GM12878 (cell line): ENCODE data around the gene P3H3. TPM values are rescaled to one million over a fixed set of nuclear protein-coding genes. Genes with fewer than 3 reads are reported as not detected.

Source experiments
- ATAC-seq: fragments of 200-7000 bp; cut with Tn5 transposase; 3 replicates; pipeline ENCODE4 v1.9.1; 2020; ENCODE audit warnings: mild to moderate bottlenecking, moderate library complexity
- BruUV-seq: library from RNA; stranded (reverse); fragments of 400-500 nt; replicated peaks from 2 replicates; lab custom pipeline; 2021; lab: Mats Ljungman, UMichigan
- CTCF ChIA-PET: fragments of 300-600 bp; sonication (Branson Sonifier 250); formaldehyde crosslinking; extraction: SDS; loops from one replicate; lab custom pipeline; 2021; ENCODE audit warnings: inconsistent platforms; lab: Yijun Ruan, JAX
- POLR2A ChIA-PET: fragments of 350-600 bp; formaldehyde crosslinking; extraction: SDS; loops from one replicate; lab custom pipeline; 2021; ENCODE audit warnings: inconsistent platforms; lab: Charles Lee
- RAD21 ChIA-PET: fragments of 300-600 bp; sonication (Branson Sonifier 250); formaldehyde crosslinking; loops from one replicate; lab custom pipeline; 2023; ENCODE audit warnings: antibody characterized with exemption; ENCODE audit not compliant: unreplicated experiment; lab: Charles Lee
- SMC1A ChIA-PET: fragments of 300-600 bp; sonication (Branson Sonifier 250); formaldehyde crosslinking; loops from one replicate; lab custom pipeline; 2023; ENCODE audit not compliant: unreplicated experiment, uncharacterized antibody; lab: Charles Lee
- DNase-seq: peaks from one replicate; pipeline ENCODE4 v3.0.0-alpha.2; 2011; ENCODE audit warnings: low read depth, low spot score
- FAIRE-seq: peaks from 3 replicates; lab custom pipeline; 2011; peaks lifted over from hg19 to GRCh38; lab: Jason Lieb, UNC
- H2AFZ ChIP-seq: 2 replicates; pipeline ENCODE4 v1.6.0; 2011; ENCODE audit warnings: low read depth, low read length, control low read depth; ENCODE audit not compliant: control insufficient read depth
- H3K27ac ChIP-seq: 2 replicates; pipeline ENCODE4 v1.5.1; 2011; ENCODE audit warnings: control low read depth; ENCODE audit not compliant: control insufficient read depth, insufficient read depth
- H3K27me3 ChIP-seq, 2 experiments: replicated peaks in 1 of 2; 2 replicates each; pipeline versions ENCODE4 v1.6.0 to v1.6.1; 2011; ENCODE audit warnings: low read length in 1 of 2; ENCODE audit not compliant: control insufficient read depth in 2 of 2, insufficient read depth in 2 of 2
- H3K36me3 ChIP-seq, 2 experiments: 2 replicates each; pipeline ENCODE4 v1.5.1; 2011; ENCODE audit warnings: low read length in 1 of 2; ENCODE audit not compliant: control insufficient read depth in 2 of 2, insufficient read depth in 2 of 2
- H3K4me1 ChIP-seq: 2 replicates; pipeline ENCODE4 v1.6.1; 2011; ENCODE audit warnings: mild to moderate bottlenecking, low read length, moderate library complexity, mixed read lengths; ENCODE audit not compliant: control insufficient read depth, insufficient read depth
- H3K4me2 ChIP-seq: 2 replicates; pipeline ENCODE4 v1.6.0; 2011; ENCODE audit warnings: control low read depth; ENCODE audit not compliant: control insufficient read depth, insufficient read depth
- H3K4me3 ChIP-seq: fragments of 200-600 bp; sonication (generic); 2 replicates; pipeline ENCODE4 v1.5.1; 2016
- H3K79me2 ChIP-seq: 2 replicates; pipeline ENCODE4 v1.6.0; 2011; ENCODE audit warnings: low read length; ENCODE audit not compliant: control insufficient read depth, insufficient read depth
- H3K9ac ChIP-seq: 2 replicates; pipeline ENCODE4 v1.8.0; 2011; ENCODE audit warnings: low read length, control low read depth, mixed read lengths; ENCODE audit not compliant: control insufficient read depth, insufficient read depth
- H3K9me3 ChIP-seq: replicated peaks from 3 replicates; pipeline ENCODE4 v1.5.1; 2011; ENCODE audit warnings: mild to moderate bottlenecking, low read length; ENCODE audit not compliant: control insufficient read depth, insufficient read depth
- H4K20me1 ChIP-seq: 2 replicates; pipeline ENCODE4 v1.6.0; 2011; ENCODE audit not compliant: control insufficient read depth, insufficient read depth
- BHLHE40 ChIP-seq, 2 experiments: fragments of 450-650 bp in 1 of 2; IDR thresholded peaks; 2 replicates each; pipeline ENCODE4 v1.6.1; 2011 to 2017; ENCODE audit warnings: low read depth in 2 of 2, borderline replicate concordance in 1 of 2, improper control_type of control experiment in 1 of 2, low read length in 1 of 2, mild to moderate bottlenecking in 1 of 2
- CEBPB ChIP-seq, 2 experiments: fragments of 150-350 bp in 1 of 2; IDR thresholded peaks; 2 replicates each; pipeline ENCODE4 v1.6.1; 2012 to 2014; ENCODE audit warnings: low read depth in 2 of 2, low read length in 2 of 2, borderline replicate concordance in 1 of 2, inconsistent platforms in 1 of 2
- CREM ChIP-seq: IDR thresholded peaks from 2 replicates; pipeline ENCODE4 v1.6.1; 2014; ENCODE audit warnings: antibody characterized with exemption, low read depth
- CTCF ChIP-seq, 3 experiments: IDR thresholded peaks in 2 of 3; conservative IDR thresholded peaks in 1 of 3; 2 replicates each; pipeline ENCODE4 v1.5.1; 2011; ENCODE audit warnings: low read depth in 3 of 3, low read length in 3 of 3, mild to moderate bottlenecking in 3 of 3, control low read depth in 2 of 3, moderate library complexity in 2 of 3, inconsistent platforms in 1 of 3, mixed read lengths in 1 of 3; ENCODE audit not compliant: control insufficient read depth in 2 of 3, insufficient read depth in 1 of 3; ENCODE audit errors: extremely low read depth in 1 of 3
- HSF1 ChIP-seq: fragments of 150-350 bp; IDR thresholded peaks from 2 replicates; pipeline ENCODE4 v1.6.1; 2014; ENCODE audit warnings: mild to moderate bottlenecking, low read depth, low read length
- JUNB ChIP-seq: IDR thresholded peaks from 2 replicates; pipeline ENCODE4 v1.6.1; 2016; ENCODE audit warnings: antibody characterized with exemption, mild to moderate bottlenecking
- NR2C1 ChIP-seq: fragments of 450-650 bp; IDR thresholded peaks from 2 replicates; pipeline ENCODE4 v1.6.1; 2017; ENCODE audit warnings: antibody characterized with exemption, mild to moderate bottlenecking, moderate library complexity
- ZBTB11 ChIP-seq: fragments of 450-650 bp; formaldehyde crosslinking; IDR thresholded peaks from 2 replicates; pipeline ENCODE4 v1.5.0; 2022; ENCODE audit warnings: mild to moderate bottlenecking, missing genetic modification characterization
- ZNF687 ChIP-seq: fragments of 450-650 bp; IDR thresholded peaks from 2 replicates; pipeline ENCODE4 v1.6.1; 2017; ENCODE audit warnings: mild to moderate bottlenecking, moderate library complexity
- WGBS: methylation state at CpG from one replicate; pipeline ENCODE4 v1.1.6; 2016; ENCODE audit warnings: low lambda C conversion rate; ENCODE audit not compliant: insufficient replicate concordance, insufficient coverage; ENCODE audit errors: missing lambda C conversion rate; 5-methylcytosine and 5-hydroxymethylcytosine counted together
- in situ Hi-C: fragments of 300-500 bp; cut with MboI; formaldehyde crosslinking; loops from 9 replicates; pipeline ENCODE4 v1.14.3; 2018; ENCODE audit warnings: mixed read lengths
- intact Hi-C: fragments of 100-400 bp; cut with micrococcal nuclease; formaldehyde crosslinking; loops from one replicate; pipeline ENCODE4 v1.14.2; 2022; ENCODE audit not compliant: unreplicated experiment
- polyA plus RNA-seq, 11 experiments: library from polyadenylated mRNA; depleted of rRNA in 4 of 11; unstranded in 6 of 11; stranded (reverse) in 5 of 11; fragments of >200 nt; fragmentation: Nextera tagmentation in 4 of 11; fragmentation: Illumina TruSeq in 1 of 11; extraction: Ambion mirVana in 4 of 11; extraction: Trizol in 1 of 11; gene quantifications; 1 replicate in 1 of 11; 2 replicates in 10 of 11; pipeline versions ENCODE4 v1.2.1 to v1.2.3, GENCODE V29; 2011 to 2016; ENCODE audit warnings: inconsistent platforms in 2 of 11, missing spikeins in 2 of 11, low read depth in 1 of 11
- total RNA-seq, 4 experiments: library from RNA; depleted of rRNA in 3 of 4; stranded (reverse); fragments of >200 nt in 3 of 4; fragmentation: Illumina TruSeq in 1 of 4; extraction: Trizol in 1 of 4; gene quantifications; 2 replicates each; pipeline versions ENCODE4 v1.2.1 to v1.2.3, GENCODE V29; 2013 to 2021

Gene P3H3
- total and polyA plus RNA-seq, 10 of the 15 experiments (the other 5 are each of a cell fraction or from before 2014, with no cell fraction given): 0.03 to 0.21 (median 0.05) TPM; not detected in 7

- H3K36me3 ChIP-seq: no peaks in the 10 kb centered on the region
- RAD21 ChIA-PET: interaction anchor here (1.4 kb wide), 1 partner anchor 31 kb away, joined by 4 read pairs; no protein-coding TSS in a partner anchor
- in situ Hi-C loops (no loop called here), intact Hi-C loops (loop anchor here (2.0 kb wide), 1 partner anchor 207 kb away; no protein-coding TSS in a partner anchor)
- H3K79me2 ChIP-seq: no peaks in the 10 kb centered on the region
- 10% methylated on average over 8 of the region's 12 CpGs for WGBS
- no peak for ATAC-seq
- POLR2A ChIA-PET: interaction anchor here (0.9 kb wide), 1 partner anchor 69 kb away, joined by 3 read pairs; no protein-coding TSS in a partner anchor
- H3K4me2 ChIP-seq: no peak overlapping the region
- H3K9ac ChIP-seq: no peak overlapping the region
- SMC1A ChIA-PET: interaction anchor here (0.5 to 4.8 kb wide), 4 partner anchors 70 to 101 kb away, joined by 3 to 23 read pairs (median 4); partner anchors contain the start of gene MLF2
- no peaks in the 10 kb centered on the region; the same call in 1 of the 2 replicates for H3K4me1 ChIP-seq
- no peak for FAIRE-seq
- no TSS peak for BruUV-seq
- no peaks in the 10 kb centered on the region for H3K9me3 ChIP-seq
- no peak overlapping the region for H2AFZ ChIP-seq
- no peak overlapping the region for H3K4me3 ChIP-seq
- DNase-seq: no peak
- no peak overlapping the region for H3K27ac ChIP-seq
- peaks cover 17 to 23% of the 10 kb centered on the region in 2 experiments for H3K27me3 ChIP-seq
- no peaks in the 10 kb centered on the region for H4K20me1 ChIP-seq
- CTCF ChIA-PET: interaction anchor here (1.2 to 5.1 kb wide), 6 partner anchors 10 to 260 kb away, joined by 3 to 71 read pairs (median 12); partner anchors contain the start of gene MLF2
- no peak for TF ChIP-seq CEBPB (IDR thresholded peaks at IDR 0.05; ENCODE audit: borderline replicate concordance in 1 of 2, low read depth in 2 of 2, low read length in 2 of 2)
- TF ChIP-seq CREM: no peak
- no peak for TF ChIP-seq NR2C1
- TF ChIP-seq HSF1: no peak
- TF ChIP-seq JUNB: no peak
- no peak for TF ChIP-seq ZNF687
- no peak for TF ChIP-seq CTCF (IDR thresholded peaks at IDR 0.05 in 2 of 3, conservative IDR thresholded peaks at IDR 0.05 in 1 of 3; ENCODE audit: control insufficient read depth in 2 of 3, extremely low read depth in 1 of 3, insufficient read depth in 1 of 3, low read depth in 3 of 3, low read length in 3 of 3)
- TF ChIP-seq ZBTB11 (CRISPR knock-in tag): no peak
- TF ChIP-seq BHLHE40 (IDR thresholded peaks at IDR 0.05; ENCODE audit: borderline replicate concordance in 1 of 2, low read depth in 2 of 2, low read length in 1 of 2): no peak
Measured at GRCh38 chr12:6823182-6824084, 4.8 kb upstream of the P3H3 start.
